Breast epithelium (tissue), 3 donors: ENCODE measurements around the gene DVL1.

Experiments
- POLR2A ChIP-seq: fragments of 450-650 bp; IDR thresholded peaks from one replicate; pipeline ENCODE4 v1.6.1; 2016; ENCODE audit warnings: antibody characterized with exemption, mild to moderate bottlenecking, moderate library complexity
- TF ChIP-seq, protein P1 (sequence below), 3 donors: fragments of 450-650 bp; IDR thresholded peaks; one replicate each; pipeline ENCODE4 v1.5.1; 2016 to 2017; ENCODE audit warnings: antibody characterized with exemption in 3 of 3, mild to moderate bottlenecking in 3 of 3, moderate library complexity in 3 of 3

DNA sequence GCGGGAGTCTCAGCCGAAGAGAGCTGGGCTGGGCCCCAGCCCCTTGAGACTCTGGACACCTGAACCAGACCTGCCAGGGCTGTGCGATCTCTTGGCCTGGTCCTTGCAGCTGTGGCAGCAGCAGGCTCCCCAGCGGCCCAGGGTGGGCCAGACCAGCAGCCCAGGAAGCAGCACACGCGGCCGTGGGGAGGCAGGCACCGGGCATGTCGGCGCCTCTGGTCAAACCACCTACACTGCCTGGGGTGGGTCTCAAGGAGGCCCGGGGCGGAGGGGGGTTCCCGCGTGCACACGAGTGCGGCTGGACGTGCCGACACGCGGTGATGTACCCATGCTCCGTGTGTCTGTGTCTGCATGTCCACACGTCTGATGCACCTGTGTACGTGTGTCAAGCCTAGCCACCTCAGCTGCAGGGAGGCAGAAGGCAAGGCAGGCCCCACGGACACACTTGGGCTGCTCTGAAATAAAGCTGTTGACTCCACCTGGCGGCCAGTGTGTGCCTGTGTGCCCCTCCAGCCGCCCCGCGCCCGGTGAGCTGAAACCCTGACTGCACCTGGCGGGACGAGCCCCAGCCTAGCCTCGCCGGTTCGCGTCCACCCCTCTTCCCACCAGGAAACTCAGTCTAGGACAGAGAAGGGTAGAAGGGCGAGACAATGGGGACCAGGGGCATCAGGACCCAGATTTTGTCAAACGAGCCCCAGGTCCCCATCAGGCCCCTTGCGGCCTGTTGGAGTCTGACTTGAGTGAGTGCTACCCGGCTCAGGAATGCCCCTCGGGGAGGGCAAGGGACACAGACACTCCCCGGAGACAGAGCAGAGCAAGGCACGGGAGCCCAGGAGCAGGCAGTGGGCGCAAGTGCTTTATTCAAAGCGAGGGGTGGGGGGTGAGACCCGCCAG lies 57.4 kb downstream of the DVL1 start:
- TF ChIP-seq, protein P1, sequence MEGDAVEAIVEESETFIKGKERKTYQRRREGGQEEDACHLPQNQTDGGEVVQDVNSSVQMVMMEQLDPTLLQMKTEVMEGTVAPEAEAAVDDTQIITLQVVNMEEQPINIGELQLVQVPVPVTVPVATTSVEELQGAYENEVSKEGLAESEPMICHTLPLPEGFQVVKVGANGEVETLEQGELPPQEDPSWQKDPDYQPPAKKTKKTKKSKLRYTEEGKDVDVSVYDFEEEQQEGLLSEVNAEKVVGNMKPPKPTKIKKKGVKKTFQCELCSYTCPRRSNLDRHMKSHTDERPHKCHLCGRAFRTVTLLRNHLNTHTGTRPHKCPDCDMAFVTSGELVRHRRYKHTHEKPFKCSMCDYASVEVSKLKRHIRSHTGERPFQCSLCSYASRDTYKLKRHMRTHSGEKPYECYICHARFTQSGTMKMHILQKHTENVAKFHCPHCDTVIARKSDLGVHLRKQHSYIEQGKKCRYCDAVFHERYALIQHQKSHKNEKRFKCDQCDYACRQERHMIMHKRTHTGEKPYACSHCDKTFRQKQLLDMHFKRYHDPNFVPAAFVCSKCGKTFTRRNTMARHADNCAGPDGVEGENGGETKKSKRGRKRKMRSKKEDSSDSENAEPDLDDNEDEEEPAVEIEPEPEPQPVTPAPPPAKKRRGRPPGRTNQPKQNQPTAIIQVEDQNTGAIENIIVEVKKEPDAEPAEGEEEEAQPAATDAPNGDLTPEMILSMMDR (IDR thresholded peaks at IDR 0.05), result peak; percentile 62 to 87 (median 86)
- TF ChIP-seq POLR2A, result no peak
